Left cardiac atrium (tissue), 4 donors: ENCODE results near the gene TRPC4AP. TPM values are rescaled to one million over a fixed set of nuclear protein-coding genes. Genes with fewer than 3 reads are reported as not detected.
"Not testable (repeated sequence)": the region's sequence is repeated elsewhere in the genome, so short reads cannot be mapped to it uniquely, and the experiment has no call there.

Source experiments
- ATAC-seq, 2 donors: fragments of 200-7000 bp; cut with Tn5 transposase; one replicate each; pipeline ENCODE4 v1.9.1; 2020; ENCODE audit warnings: mild to moderate bottlenecking in 2 of 2, moderate library complexity in 2 of 2
- DNase-seq: peaks from one replicate; pipeline ENCODE4 v3.0.0-alpha.2; 2020
- intact Hi-C, 2 donors: fragments of 100-400 bp; cut with DNase I; formaldehyde crosslinking; loops; one replicate each; pipeline versions ENCODE4 v1.14.1 to v1.15.1; 2022 to 2023
- long read RNA-seq: library from polyadenylated mRNA; unstranded; transcript quantifications from one replicate; pipeline ENCODE4 v2.0.0, GENCODE V29; 2021
- total RNA-seq, 2 donors: library from RNA; stranded (reverse); fragmentation: NEBNext Ultra II Directional; extraction: Animal tissue kit (Norgen Biotek cat#: 25700); gene quantifications; one replicate each; pipeline ENCODE4 v1.2.1, GENCODE V29; 2021
- donor health status: DM: no; HTN: yes; CAD: no.
- donor health status: DM: no; HTN: yes; CAD: no; lungs with severe emphysema.
- donor health status: DM: yes; HTN: yes; CAD: no.
- donor health status: Dilated cardiomyopathy.

TRPC4AP gene
- 10 to 100 TPM; 32.6 to 47.1 TPM for total RNA-seq
- long read RNA-seq, transcript TRPC4AP-202 (19 exons, 3,138 nt) = minor isoform, 23 of 136 reads
- long read RNA-seq, transcript TRPC4AP-201 (19 exons, 3,226 nt) = major isoform, 57 of 136 reads
- long read RNA-seq, partial matches to known transcripts = 39 of 136 reads
- long read RNA-seq, other reads (novel, unspliced or antisense) = 17 of 136 reads

GRCh38 chr20:35092524-35093266 is at the start of gene TRPC4AP:
Gene TRPC4AP (minus strand): TSS chr20:35092807. CDS start chr20:35092781, 26 bp downstream.
- ATAC-seq = peak; percentile 96
- peak; percentile 92 for DNase-seq
- intact Hi-C loops = loop anchor here (10.0 kb wide), 3 partner anchors 112 to 218 kb away; partner anchors contain the start of genes ACSS2 (in 2 of the 2), GGT7 (in 2 of the 2) and MMP24OS (in 1 of the 2)

GRCh38 chr20:35135867-35136586 is 43.4 kb upstream of the TRPC4AP start:
- ATAC-seq (peak; percentile 76 to 84), DNase-seq (peak; percentile 83)
- intact Hi-C loops = no loop called here

DNA sequence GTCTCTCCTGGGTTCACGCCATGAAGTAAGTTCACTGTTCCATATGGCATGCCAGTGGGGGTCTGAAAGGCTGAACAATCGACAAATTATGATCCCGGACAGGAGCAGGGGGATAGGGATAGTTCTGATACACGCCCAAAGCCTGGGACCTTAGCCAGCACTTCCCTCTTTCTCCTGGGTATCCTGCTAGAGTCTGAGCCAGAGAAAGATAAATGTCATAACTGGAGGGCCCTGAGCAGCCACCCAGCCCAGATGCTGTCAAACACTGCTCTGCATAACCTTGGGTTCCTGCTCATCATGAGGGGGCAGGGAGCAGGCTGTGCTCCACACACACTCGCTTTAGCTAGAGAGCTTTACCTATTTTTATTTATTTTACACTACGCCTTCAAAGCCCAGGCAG is 42.3 kb upstream of the TRPC4AP start:
- intact Hi-C loops = loop anchor here in 1 of 2 donors (5.0 kb wide), 1 partner anchor 38 kb away; no protein-coding TSS in a partner anchor

GRCh38 chr20:35134472-35134871 is 41.9 kb upstream of the TRPC4AP start:
- DNase-seq (peak; percentile 78), ATAC-seq (peak; percentile 67 to 68)

More for the DNA sequence above, 42.3 kb upstream of the TRPC4AP start:
- peak; percentile 58 for DNase-seq
- ATAC-seq = peak; percentile 43 to 77

DNA sequence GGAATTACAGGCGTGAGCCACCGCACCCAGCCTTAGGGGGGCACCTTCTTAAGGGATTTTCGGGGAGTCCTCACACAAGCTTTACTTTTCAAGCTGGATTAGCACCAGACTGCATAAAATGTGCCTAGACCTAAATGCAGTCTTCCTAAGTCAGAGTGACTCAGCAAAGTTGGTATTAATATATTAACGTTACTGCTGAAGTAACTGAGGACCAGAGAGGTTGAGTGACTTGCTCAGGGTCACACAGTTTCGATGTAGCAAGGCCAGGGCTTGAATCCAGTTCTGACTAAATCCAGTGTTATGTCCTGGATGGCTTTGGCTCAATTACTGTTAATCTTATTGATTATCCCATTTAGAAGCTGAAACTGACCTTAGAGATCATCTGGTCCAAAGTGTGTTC is 41.1 kb upstream of the TRPC4AP start:
- intact Hi-C loops = loop anchor here in 1 of 2 donors (5.0 kb wide), 1 partner anchor 36 kb away; no protein-coding TSS in a partner anchor
- no peak for DNase-seq

More at GRCh38 chr20:35134472-35134871, 41.9 kb upstream of the TRPC4AP start:
- intact Hi-C loops = loop anchor here in 1 of 2 donors (5.0 kb wide), 1 partner anchor 37 kb away; no protein-coding TSS in a partner anchor

DNA sequence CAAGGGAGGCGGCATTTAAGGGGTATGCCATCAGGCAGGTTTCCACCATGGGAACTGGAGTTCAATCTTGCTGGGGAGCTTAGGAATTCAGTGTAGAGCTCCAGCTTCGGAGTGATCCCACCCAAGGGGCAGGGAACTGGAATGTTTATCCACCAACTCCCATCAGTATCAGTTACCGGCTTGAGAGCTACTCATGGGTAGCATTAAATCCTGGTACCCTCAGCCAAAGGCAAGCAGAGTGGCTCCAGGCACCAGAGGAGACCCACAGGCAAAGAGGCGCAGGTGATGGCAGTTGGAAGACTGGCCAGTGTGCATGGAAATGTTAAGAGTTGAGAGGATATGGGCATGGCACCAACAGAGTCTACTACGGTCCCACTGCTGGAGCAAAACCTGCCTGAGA is 40.4 kb upstream of the TRPC4AP start:
- intact Hi-C loops = loop anchor here in 1 of 2 donors (5.0 kb wide), 1 partner anchor 36 kb away; no protein-coding TSS in a partner anchor

More for the DNA sequence above, 41.1 kb upstream of the TRPC4AP start:
- no peak for ATAC-seq

GRCh38 chr20:35131934-35132333 is 39.3 kb upstream of the TRPC4AP start:
- ATAC-seq (no peak), DNase-seq (no peak)
- intact Hi-C loops = loop anchor here in 1 of 2 donors (5.0 kb wide), 1 partner anchor 35 kb away; no protein-coding TSS in a partner anchor

More for the DNA sequence above, 40.4 kb upstream of the TRPC4AP start:
- DNase-seq (no peak), ATAC-seq (no peak)

DNA sequence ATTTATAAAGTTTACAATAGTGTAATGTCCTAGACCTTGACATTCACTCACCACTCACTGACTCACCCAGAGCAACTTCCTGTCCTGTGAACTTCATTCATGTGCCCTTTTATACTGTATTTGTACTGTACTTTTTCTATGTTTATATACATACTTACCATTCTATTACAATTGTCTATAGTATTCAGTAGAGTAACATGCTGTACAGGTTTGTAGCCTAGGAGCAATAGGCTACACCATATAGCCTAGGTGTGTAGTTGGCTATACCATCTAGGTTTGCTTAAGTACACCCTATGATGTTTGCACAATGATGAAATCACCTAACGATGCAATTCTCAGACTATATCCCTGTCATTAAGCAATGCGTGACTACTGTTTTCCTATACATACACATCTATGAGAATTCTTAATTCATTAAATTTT is 37.1 kb upstream of the TRPC4AP start:
- ATAC-seq (no peak), DNase-seq (no peak)
- intact Hi-C loops = loop anchor here in 1 of 2 donors (5.0 kb wide), 1 partner anchor 32 kb away; no protein-coding TSS in a partner anchor

GRCh38 chr20:35125753-35126152 is 33.1 kb upstream of the TRPC4AP start:
- no peak for ATAC-seq
- intact Hi-C loops = no loop called here

GRCh38 chr20:35122756-35123405 is 30.3 kb upstream of the TRPC4AP start:
- no peak for DNase-seq
- ATAC-seq = no peak
- intact Hi-C loops = no loop called here

More at GRCh38 chr20:35125753-35126152, 33.1 kb upstream of the TRPC4AP start:
- no peak for DNase-seq

DNA sequence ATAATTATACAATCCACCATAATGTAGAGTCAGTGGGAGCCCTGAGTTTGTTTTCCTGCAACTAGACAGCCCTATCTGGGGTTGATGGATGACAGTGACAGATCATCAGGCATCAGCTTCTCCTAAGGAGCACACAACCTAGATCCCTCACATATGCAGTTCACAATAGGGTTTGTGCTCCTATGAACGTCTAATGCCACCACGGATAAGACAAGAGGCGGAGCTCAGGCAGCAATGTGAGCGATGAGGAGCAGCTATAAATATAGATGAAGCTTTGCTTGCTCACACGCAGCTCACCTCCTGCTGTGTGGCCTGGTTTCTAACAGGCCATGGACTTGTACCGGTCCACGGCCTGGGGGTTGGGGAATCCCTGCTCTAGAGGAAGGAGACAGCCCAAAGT is 28.6 kb upstream of the TRPC4AP start:
- no peak for DNase-seq
- intact Hi-C loops = no loop called here
- ATAC-seq = peak in 1 of 2 donors; percentile 62

GRCh38 chr20:35120012-35120701 is 27.6 kb upstream of the TRPC4AP start:
- intact Hi-C loops = no loop called here
- ATAC-seq (peak; percentile 44 to 89), DNase-seq (peak; percentile 75)

- DNase-seq = no peak
- no peak for ATAC-seq
- intact Hi-C loops = no loop called here
Observed at GRCh38 chr20:35117629-35118028, 25.0 kb upstream of the TRPC4AP start.

DNA sequence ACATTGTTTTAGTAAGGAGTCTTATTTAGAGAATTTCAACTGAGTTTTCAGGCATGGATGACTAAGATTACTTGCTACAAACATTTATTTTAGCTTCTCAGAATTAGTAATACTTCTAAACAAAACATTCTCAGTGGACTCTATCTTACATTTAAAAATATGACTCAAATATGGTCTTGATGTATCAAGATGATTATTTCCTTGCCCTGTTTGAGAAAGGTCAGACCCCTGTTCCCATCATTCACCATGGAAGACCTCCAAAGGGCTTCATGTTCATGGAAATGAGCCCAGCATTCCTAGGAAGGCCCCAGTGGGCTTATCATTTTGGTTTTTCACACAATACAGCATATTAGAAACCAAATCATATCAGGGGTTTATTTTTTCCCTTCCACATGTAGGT is 24.6 kb upstream of the TRPC4AP start:
- DNase-seq (no peak), ATAC-seq (no peak)
- intact Hi-C loops = no loop called here

- ATAC-seq = no peak
- DNase-seq = no peak
- intact Hi-C loops = no loop called here
Observed at GRCh38 chr20:35116258-35116657, 23.7 kb upstream of the TRPC4AP start.

DNA sequence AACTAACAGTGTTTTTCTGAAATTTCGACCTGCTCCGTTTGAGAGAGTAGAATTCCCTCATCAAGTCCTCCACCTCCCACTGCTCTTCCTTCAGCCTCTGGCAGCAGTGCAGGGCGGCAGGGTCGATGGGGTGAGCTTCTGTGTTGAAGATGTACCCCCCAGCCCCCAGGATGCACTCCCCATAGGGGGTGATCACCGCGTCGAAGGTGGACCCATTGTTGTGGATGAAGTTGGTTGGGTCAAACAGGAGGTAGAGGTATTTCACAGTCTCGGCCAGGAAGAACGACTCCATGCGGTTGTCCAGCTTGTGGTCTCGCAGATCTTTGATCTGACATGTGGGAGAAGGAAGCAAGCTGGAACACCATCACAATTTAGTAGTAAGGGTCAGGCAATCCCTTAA is 23.0 kb upstream of the TRPC4AP start:
- DNase-seq (no peak), ATAC-seq (no peak)
- intact Hi-C loops = no loop called here

- DNase-seq, ATAC-seq, intact Hi-C loops: not testable (repeated sequence)
Observed at GRCh38 chr20:35112276-35112675, 19.7 kb upstream of the TRPC4AP start.
